GM18508 (cell line): ENCODE measurements around the gene GP5.

Experiments used
- ATAC-seq: cut with Tn5 transposase; IDR thresholded peaks from one replicate; pipeline ENCODE4 v1.9.1; 2021; ENCODE audit warnings: moderate number of reproducible peaks; ENCODE audit not compliant: insufficient read depth, unreplicated experiment

GP5 gene

GRCh38 chr3:194397757-194398312 lies 1.2 kb downstream of the GP5 start:
- no peak for ATAC-seq

- no peak for ATAC-seq
These were observed 2.0 kb downstream of the GP5 start for GRCh38 chr3:194396859-194397756.

- no peak for ATAC-seq
These were observed 2.6 kb downstream of the GP5 start for GRCh38 chr3:194396539-194396858.

- no peak for ATAC-seq
These were observed 3.1 kb downstream of the GP5 start for GRCh38 chr3:194395778-194396538.

- ATAC-seq: no peak
These were observed 3.9 kb downstream of the GP5 start for GRCh38 chr3:194395212-194395611.

GRCh38 chr3:194392576-194392975 lies 6.5 kb downstream of the GP5 start:
- no peak for ATAC-seq

- ATAC-seq: no peak
These were observed 8.2 kb downstream of the GP5 start for GRCh38 chr3:194390835-194391234.

GRCh38 chr3:194389269-194389668 lies 9.8 kb downstream of the GP5 start:
- no peak for ATAC-seq

GRCh38 chr3:194387926-194388418 lies 11.1 kb downstream of the GP5 start:
- no peak for ATAC-seq

GRCh38 chr3:194387276-194387675 lies 11.8 kb downstream of the GP5 start:
- ATAC-seq: no peak

GRCh38 chr3:194386648-194387047 lies 12.4 kb downstream of the GP5 start:
- no peak for ATAC-seq

GRCh38 chr3:194386066-194386465 lies 13.0 kb downstream of the GP5 start:
- no peak for ATAC-seq

GRCh38 chr3:194384569-194385001 lies 14.5 kb downstream of the GP5 start:
- no peak for ATAC-seq

GRCh38 chr3:194384156-194384555 lies 14.9 kb downstream of the GP5 start:
- no peak for ATAC-seq

- no peak for ATAC-seq
These were observed 15.7 kb downstream of the GP5 start for GRCh38 chr3:194383276-194383940.

GRCh38 chr3:194382892-194383223 lies 16.2 kb downstream of the GP5 start:
- no peak for ATAC-seq

- ATAC-seq: no peak
These were observed 16.7 kb downstream of the GP5 start for GRCh38 chr3:194382196-194382891.

GRCh38 chr3:194381460-194381875 lies 17.6 kb downstream of the GP5 start:
- ATAC-seq: no peak

- ATAC-seq: no peak
These were observed 18.7 kb downstream of the GP5 start for GRCh38 chr3:194380326-194380725.

GRCh38 chr3:194379651-194380050 lies 19.4 kb downstream of the GP5 start:
- no peak for ATAC-seq
